Activated CD8-positive, alpha-beta memory T cell treated with anti-CD3 and anti-CD28 coated beads for 1 hour (primary cell): ENCODE results near the gene C1QB.
"Not testable (repeated sequence)": the region's sequence is repeated elsewhere in the genome, so short reads cannot be mapped to it uniquely, and the experiment has no call there.

ENCODE experiments used
- DNase-seq, 2 donors: peaks; one replicate each; pipeline ENCODE4 v3.0.0-alpha.2; 2020; ENCODE audit warnings: low read depth in 1 of 2; ENCODE audit errors: extremely low read depth in 1 of 2

Gene C1QB

GRCh38 chr1:22691031-22691753 is 38.2 kb downstream of the C1QB start:
- no peak for DNase-seq

- DNase-seq, result no peak
These were observed 41.1 kb downstream of the C1QB start for GRCh38 chr1:22694172-22694571.

- DNase-seq, result no peak
These were observed 43.6 kb downstream of the C1QB start for GRCh38 chr1:22696610-22697009.

GRCh38 chr1:22697980-22698379 is 44.9 kb downstream of the C1QB start:
- no peak for DNase-seq

- no peak for DNase-seq
These were observed 46.9 kb downstream of the C1QB start for GRCh38 chr1:22699681-22700520.

GRCh38 chr1:22702296-22703085 is 49.5 kb downstream of the C1QB start:
- no peak for DNase-seq

- peak; percentile 29 to 51 for DNase-seq
These were observed 51.5 kb downstream of the C1QB start for GRCh38 chr1:22704440-22705067.

GRCh38 chr1:22705586-22705985 is 52.5 kb downstream of the C1QB start:
- no peak for DNase-seq

GRCh38 chr1:22706100-22706499 is 53.1 kb downstream of the C1QB start:
- DNase-seq, result not testable (repeated sequence)

- DNase-seq, result no peak
These were observed 55.7 kb downstream of the C1QB start for GRCh38 chr1:22708777-22709176.

- no peak for DNase-seq
These were observed 56.2 kb downstream of the C1QB start for GRCh38 chr1:22709227-22709626.

GRCh38 chr1:22709891-22710700 is 57.1 kb downstream of the C1QB start:
- DNase-seq, result no peak

- DNase-seq, result no peak
These were observed 57.6 kb downstream of the C1QB start, which contains the start of gene EPHB2 for GRCh38 chr1:22710701-22711049. Gene EPHB2 (plus strand): TSS chr1:22710839. CDS start chr1:22710983, 144 bp downstream.

- no peak for DNase-seq
These were observed 58.0 kb downstream of the C1QB start for GRCh38 chr1:22711071-22711470.
